Activated T-cell treated with anti-CD3 and anti-CD28 coated beads for 1 hour (primary cell): ENCODE measurements around the gene NPAS1.

Experiments
- DNase-seq: peaks from one replicate; pipeline ENCODE4 v3.0.0-alpha.2; 2020; ENCODE audit warnings: low read depth

Gene NPAS1

GRCh38 chr19:47082493-47082892 is 62.9 kb downstream of the NPAS1 start:
- no peak for DNase-seq

- no peak for DNase-seq
Observed at GRCh38 chr19:47084879-47085439, 65.3 kb downstream of the NPAS1 start.

DNA sequence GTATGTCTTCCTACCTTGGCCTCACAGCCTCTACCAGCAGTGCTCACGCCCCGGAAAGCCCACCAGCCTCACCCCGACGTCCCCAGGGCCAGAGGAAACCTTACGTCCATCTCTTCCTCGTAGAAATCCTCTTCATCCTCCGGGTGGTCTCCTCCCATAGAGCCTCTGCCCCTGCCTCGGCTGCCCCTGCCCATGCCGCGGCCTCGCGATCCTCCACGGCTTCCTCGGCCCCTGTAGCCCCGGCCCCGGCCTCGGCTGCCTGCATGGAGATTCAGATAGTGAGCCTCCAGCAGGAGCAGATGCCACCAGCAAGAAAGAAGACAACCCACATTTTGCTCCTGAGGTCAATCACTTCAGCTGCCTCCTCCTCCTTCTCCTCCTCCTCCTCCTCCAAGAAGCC is 66.6 kb downstream of the NPAS1 start:
- DNase-seq: no peak

- DNase-seq: no peak
Observed at GRCh38 chr19:47089767-47090350, 70.2 kb downstream of the NPAS1 start.

GRCh38 chr19:47093254-47093653 is 73.6 kb downstream of the NPAS1 start:
- no peak for DNase-seq

- no peak for DNase-seq
Observed at GRCh38 chr19:47093841-47094240, 74.2 kb downstream of the NPAS1 start.

- DNase-seq: no peak
Observed at GRCh38 chr19:47094557-47095475, 75.2 kb downstream of the NPAS1 start.
